NCI-H748 treated with DMSO at 0.1 percent for 48 hours (cell line): ENCODE results near the gene VWA8.

Experiments
- DNase-seq: peaks from one replicate; lab custom pipeline; 2025; lab: John Stamatoyannopoulos, UW

VWA8 gene

DNA sequence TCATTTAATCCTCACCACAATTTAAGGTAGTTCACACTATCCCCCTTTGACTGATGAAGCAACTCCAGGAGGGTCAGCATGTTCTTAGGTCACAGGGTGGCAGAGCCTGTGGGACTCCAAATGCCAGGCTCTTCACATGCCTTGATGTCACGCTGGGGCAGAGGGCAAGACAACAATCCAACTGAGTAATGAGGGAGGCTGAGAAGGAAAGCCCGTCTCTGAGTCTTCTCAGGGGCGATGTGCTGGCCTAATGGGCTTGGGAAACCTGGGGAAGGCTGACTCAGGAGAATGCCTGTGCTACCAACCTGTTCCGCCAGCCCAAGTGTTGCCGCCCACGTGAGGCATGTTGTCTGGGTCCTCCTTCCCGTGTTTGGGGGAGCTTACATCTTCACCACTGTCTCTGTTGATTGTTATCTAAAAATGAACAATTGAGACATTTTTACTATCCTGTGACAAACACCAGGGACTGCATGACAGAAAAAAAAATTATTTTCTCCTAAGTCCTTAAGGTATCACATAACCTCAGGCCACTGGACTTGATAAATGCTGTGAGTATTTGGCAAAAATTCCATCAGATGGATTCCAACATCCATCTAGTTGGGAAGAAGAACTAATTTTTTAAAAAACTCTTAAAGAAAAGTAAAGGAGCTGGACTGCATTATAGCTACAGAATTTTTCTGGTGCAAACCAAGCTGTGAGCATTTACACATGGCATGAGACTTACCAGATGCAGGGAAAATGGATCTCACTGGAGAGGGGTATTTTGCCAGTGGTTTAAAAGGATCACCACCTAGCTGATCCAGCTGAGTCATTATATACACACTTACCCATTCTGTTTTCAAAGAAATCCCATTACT is 346.0 kb downstream of the VWA8 start:
- no peak for DNase-seq

DNA sequence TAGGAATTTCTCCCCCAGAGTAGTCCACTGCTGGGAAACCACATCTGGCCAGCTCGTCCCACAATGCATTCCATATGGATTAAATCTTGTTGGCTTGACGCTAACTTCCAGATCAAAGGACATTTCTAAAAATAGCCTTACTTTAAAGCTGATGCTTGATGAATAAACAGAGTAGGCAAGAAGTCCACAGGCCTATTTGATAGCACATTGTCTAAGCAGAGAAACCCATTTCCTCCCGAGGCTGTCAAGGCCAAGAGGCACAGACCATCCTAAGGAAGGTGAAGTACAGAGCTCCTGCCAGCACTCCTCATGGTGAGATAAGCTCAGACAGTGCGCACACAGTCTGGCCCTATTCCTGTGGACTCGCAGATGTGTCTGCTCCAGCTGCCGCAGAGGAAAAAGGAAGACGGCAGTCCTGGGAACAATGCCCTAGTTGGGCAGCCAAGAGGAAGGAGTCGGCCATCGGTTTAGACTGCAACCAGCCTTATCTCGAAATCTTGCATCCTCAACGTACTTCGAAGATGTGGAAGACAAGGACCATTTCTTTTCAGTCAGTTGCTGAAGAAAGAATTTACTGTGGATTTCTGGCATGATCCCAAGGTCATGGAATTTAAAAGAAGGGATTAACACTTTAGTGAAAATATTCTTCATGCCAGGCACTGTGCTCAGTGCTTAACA is 346.8 kb downstream of the VWA8 start:
- DNase-seq = no peak

DNA sequence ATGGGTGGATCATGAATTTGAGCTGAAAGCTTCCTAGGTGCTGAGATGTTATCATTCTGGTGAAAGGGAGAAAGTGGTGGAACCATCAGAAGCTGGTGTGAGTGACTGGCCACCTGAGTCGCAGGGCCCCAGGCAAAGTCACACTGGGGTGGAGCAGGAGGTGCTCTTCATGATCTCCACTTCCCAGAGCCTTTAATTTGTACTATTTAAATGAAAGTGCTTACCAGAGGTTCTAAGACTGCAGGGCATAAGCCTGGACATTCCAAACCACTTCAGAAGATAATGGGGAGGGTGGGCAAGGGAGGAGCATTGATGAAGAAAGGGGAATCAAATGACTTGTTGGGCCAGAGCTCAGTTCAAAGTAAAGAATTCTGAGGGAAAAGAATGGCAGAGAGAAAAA is 347.4 kb downstream of the VWA8 start:
- no peak for DNase-seq

DNA sequence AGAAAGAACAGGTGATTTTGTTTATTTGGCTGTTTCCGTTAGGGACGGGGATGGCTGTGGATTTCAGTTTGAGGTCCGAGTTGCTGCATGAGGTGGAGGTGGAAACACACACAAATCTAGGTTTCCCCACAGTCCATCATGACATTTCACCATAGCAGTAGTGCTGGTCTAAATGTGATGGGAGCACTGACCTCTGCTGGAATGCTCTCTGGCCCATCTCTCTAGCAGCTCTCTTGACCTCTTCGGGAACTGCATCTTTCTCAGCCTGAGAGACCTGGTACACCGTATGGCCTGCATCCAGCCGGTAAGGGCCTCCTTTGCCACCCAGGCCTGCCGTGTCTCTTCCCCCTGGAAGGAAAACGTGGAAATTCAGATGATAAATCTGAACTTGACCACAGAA is 349.5 kb downstream of the VWA8 start:
- no peak for DNase-seq

DNA sequence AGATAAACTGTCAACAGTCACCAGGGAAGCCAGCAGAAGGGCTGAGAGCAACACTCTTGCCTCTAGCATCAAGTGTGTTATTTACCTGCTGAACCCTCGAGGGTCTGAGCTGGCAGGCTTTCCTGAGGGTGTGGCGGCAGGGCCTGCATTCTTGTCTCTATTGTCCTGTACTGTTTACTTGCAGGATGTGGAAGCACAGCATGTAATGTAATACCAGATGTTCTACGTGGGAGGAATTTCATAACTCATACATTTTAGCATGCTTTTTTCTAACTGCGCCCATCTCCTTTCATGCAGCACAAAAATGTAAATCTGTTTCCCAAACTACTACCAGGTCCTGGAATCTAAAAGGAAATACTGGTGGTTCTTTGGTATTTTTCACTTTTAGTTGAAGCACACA is 350.5 kb downstream of the VWA8 start:
- DNase-seq = peak; percentile 73

DNA sequence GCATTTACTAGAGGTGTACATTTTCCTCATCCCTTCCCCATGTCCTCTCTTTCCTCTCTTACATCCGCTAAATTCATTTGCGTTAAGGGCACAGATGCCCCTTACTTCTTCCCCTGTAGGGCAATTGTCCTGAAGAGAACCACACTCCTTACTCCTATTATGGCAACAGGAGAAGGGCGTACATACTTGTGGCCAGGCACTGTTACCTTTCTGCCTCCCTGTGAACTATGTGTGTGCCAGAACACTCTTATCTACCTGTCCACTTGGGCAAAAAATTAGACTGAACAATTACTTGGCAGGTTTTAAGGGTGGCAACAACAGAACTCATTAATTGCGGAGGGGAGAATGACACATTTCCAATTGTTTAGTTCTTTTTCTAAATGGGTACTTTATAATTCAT is 351.1 kb downstream of the VWA8 start:
- no peak for DNase-seq

DNA sequence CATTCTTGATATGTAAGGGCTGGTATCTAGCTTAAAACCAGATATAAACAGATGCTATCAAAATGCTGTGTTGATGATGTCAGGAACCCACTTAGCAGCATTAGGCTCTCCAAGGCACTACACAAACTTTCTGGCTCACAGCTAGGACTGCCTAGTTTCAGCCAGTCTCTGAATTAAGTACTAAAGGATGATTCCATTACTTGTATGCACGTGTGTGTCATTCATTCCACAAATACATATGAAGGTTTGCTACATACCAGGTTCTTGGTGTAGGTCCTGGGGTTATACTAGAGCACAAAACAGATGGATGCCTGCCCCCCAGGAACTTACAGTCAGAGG is 352.1 kb downstream of the VWA8 start:
- no peak for DNase-seq

DNA sequence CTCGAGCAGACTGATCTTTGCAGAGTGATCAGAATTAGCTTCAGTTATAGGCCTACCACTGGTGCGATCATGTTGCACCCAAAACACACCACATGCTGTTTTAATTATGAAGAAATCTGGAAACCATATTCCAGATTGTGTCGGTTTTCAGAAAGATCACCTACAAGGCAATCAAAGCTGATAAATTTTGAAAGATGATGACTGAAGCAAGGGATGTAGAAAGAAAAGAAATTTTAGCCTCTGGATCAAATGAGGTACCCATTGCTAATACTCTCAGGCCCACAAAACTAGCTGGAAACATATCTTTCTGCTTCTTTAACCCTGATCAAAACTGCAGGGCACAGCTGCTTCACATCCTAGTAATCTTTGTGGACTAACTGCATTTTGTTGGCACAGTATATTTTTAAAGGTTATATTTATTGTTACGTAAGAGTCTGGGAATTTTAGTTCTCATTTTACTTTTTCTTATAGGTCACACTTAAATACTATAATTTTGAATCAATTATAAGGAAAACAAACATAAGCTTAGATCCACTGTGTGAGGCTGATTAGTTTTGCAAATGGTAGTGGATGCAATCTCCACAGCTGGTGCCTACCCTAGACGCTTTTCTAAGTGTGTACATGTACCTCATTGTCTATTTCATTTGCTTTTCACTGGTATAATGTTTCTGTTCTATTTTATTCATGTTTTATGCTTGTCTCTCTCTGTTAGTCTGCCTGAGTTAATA is 352.6 kb downstream of the VWA8 start:
- no peak for DNase-seq

DNA sequence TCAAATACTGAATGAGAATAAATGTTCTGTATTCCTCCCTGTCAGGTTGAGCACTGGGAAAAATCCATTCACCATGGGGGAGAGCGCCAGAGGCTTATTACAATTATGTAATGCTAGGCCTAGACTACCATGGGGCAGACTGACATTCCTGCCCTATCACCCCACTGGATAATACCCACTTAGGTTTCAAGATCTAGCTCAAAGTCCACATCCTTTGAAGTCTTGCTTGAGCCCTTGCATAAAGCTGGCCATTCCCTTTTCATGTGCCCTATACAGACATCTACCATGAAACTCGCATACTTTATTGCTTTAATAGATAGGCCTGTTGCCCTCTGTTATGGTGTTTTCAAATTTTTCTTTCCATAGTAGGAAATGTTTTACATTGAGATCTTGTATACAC is 354.3 kb downstream of the VWA8 start:
- no peak for DNase-seq

DNA sequence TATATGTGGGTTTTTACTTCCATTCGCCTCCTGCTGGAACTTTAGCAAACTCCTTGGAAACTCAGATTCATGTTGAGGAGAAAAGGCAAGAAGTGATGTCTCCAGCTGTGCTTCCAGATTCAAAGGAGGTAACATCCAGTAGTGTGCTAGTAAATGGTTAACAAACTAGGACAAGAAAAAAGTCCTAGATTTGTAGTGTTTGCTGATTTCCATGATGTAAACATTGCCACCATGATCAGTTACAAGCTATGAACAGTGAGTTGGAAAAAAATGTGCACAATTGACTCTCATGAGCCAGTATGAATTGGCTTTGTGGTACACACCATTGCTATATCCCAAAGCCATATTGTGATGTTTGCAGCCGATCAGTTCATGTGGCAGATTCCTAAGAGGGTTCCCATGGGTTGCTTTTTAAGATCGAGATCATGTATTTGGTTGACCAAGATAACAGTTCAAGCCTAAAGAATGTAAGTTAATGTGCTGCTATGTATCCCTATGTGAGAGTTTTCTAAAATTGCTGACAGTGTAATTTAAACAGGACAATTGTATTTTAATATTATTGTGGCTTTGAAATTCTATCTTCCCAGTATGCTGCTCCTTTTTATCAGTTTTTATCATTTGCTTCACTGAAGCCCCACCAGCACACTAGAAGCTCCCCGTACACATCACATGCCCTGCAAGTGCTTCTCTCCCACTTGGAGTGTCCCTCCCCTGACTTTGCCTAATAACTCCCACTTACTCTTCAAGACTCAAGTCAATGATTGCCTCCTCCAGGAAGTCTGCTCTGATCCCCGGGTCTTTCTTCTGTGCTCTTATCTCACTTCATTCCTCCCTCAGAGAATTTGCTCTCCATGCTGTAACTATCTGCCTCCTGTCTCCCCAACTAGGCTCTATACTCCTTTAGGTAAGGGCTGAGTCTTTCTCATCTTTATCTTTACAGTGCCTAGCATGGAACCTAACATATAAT is 355.3 kb downstream of the VWA8 start:
- no peak for DNase-seq

DNA sequence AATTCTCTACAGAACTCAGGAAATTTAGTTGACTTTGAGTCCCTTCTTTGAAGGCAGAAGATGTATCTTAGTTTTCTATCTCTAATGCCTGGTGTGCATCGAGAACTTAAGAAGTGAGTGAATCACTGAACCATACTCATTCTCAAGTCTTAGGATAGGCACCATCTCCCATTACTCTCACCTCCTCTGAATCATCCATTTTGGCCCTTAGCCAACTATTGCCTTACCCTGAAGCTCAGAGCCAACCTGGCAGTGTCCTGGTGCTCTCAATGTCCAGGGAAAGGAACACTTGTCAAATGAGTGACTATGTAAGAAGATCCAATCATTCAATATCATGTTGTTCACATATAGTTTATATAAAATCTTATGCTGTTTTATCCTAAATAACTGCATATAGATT is 357.0 kb downstream of the VWA8 start:
- DNase-seq = no peak

DNA sequence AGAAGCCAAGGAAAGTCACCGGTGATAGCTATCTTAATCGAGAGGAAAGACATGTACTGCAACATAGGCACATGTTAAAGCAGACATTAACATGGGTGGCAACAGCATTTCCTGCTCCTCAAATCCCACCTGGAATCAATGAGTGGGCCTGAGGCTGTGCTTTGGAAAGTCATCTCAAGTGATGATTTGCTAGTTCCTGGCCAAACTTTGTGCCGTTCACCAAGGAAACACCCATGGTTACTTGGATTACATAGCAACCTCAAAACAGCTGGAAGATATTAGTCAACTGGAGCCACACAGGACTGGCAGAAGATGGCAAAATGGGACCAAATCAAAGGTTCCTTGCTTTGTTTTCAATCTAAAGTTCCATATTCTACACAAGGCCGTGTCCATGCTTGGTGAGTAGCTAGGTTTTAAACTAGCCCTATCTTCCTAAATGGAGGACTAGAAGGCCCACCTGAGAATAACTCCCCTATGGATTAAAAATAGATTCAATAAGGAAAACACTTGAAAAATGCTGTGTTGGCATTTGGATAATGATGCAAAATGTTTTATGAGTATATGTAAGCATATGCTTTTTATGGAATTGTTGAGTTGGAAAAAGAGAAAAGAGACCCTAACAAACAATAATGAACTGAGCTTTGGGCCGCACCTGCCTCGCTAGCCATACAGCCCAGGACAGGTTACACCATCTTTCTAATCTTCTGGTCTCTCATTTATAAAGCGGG is 359.0 kb downstream of the VWA8 start:
- DNase-seq = no peak

DNA sequence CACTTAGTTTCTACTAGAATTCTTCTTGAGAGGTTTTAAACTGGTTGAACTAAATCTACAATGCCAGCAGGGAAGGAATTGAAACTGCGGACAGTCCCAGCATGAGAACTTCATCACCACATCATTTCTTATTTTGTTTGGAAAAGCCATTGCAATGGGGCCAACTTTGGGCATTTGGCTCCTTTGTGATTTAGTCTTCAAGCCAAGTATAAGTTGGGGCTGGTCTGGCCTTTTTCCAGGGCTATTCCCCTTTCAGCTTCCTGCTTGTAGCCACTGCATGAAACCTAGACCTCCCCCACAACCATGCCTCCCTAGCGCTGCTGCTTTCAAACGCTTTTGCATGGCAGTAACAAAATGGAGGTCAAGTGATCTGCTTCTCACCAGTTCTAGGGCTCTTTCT is 361.3 kb downstream of the VWA8 start:
- DNase-seq = no peak

DNA sequence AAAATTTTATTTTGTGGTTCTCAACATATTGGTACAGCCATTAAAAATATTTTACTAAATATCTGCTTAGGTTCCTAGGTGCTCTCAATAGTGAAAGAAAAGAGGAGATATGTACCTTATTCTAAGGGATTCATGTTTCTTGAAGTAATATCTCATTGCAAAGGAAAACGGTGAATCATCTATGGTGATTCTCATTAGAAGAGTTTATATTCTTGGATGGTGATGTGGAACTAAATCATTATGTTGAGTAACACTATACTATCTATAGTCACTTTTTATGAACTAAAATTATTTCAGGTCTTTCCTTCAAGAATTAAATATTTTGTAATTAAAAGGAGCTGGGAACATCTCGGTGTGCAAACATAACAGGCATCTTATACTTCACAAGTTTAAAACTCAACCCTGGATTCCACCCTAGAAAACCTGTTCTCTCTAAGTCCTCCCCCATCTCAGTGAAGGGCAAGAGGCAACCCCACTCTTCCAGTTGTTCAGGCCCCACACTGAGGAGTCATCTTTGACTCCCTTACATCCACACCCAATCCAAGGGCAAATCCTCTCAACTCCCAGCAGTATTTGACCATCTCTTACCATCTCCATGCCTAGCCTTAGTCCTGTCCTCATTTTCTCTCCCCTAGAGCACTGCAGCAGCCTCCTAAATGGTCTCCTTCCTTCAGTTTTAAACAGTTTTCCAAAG is 363.4 kb downstream of the VWA8 start:
- no peak for DNase-seq

DNA sequence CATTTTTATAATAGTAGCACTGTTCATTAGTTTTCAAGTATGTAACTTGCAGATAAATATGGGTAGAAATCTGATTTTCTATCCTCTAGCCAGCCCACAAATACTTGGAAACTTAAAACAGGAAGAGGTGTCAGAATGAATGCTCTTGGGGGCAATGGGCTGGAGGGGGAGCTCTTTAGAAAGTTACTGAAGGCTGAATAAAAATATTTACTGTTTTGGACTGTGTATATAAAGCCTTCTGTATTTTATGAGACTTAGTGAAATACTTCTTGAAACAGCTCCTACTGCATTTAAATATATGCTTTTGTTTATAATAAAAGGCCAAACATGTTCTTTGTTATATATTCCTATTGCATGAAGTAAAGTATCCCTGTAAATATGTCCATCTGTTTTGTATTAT is 364.7 kb downstream of the VWA8 start:
- DNase-seq = no peak

DNA sequence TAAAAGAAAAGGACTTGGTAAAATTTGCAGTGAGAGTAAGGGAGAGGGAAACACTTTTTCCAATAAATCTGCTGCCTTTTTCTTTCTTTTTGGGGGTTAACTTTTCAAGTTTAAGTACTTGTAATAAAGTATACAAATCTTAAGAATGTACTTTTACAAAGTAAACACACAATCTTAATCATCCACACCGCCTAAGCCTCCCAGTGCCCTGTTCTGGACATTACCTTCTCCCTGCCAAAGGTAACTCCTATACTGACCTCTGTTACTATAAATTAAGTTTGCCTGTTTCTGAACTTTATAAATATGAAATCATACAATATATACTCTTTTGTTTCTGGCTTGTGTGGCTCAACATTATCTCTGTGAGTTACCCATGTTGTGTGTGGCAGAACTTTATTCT is 365.6 kb downstream of the VWA8 start:
- DNase-seq = no peak

DNA sequence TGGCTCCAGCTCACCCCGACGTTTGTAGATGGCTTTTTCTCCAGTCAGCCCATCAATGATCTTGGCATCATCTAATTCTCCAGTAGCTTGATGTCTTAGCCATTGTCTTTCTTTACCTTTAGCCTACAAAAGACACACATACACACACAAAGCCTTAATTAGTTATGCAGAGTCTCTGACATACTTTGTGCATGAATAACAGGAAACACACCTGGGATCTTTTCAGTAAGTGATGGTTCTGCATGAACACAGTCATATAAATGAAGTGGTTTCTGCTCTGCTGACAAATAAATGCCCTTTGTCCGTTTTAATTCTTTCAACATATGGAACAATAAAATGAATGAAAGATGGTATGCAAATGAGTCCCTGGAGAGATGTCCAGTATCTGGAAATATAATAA is 370.3 kb downstream of the VWA8 start:
- DNase-seq = no peak

DNA sequence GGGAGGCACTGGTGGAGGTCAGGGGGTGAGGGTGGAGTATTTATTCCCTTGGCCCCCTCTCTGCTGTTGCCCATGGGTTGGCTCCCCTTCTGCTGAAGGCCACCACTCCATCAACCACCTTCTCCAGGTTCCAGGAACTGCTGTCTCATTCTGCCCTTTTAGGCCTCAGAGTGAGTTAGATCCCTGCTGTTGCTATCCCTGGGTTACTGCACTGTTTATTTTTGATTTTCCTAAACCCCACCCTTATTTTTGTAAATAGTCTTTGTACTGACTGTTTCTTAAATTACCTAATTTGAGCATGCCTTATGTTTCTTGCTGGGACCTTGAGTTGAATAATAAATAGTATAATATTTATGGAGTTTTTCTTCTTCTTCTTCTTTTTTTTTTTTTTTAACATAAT is 370.8 kb downstream of the VWA8 start:
- no peak for DNase-seq

DNA sequence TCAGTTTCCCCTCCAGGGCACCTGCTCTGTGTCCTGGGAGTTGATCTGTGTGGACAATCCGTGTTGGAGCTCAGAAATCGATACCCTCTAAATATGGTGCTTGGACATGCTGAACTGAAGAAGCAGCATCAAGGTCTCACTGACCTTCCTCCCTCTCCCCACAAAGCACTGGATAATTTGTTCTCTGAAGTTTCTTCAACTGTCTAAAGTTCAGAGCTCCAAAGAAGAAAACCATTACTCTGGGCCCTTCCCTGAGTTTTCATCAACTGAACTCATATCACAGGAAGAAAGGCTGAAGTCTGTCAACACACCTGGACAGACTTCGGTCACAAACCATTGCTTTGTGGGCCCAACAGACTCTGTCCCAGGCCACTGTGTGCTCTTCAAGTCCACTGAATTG is 371.5 kb downstream of the VWA8 start:
- DNase-seq = no peak

DNA sequence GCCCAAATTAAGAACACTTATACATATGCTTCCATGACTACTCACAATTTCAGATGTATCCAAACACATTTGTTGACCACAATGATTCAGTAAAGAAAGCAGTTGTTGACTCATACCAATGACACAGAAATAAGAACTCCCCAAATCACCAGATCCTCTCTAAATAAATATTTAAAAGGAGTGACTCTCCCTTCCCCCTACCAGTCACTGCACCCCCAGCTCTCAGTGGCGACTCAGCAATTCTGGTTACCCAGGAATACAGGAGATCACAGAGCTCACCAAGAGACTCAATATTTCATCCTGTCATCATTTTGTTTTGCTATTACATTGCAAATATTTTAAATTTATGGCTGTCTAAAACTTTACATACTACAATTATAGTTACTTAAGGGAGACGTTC is 372.0 kb downstream of the VWA8 start:
- no peak for DNase-seq

DNA sequence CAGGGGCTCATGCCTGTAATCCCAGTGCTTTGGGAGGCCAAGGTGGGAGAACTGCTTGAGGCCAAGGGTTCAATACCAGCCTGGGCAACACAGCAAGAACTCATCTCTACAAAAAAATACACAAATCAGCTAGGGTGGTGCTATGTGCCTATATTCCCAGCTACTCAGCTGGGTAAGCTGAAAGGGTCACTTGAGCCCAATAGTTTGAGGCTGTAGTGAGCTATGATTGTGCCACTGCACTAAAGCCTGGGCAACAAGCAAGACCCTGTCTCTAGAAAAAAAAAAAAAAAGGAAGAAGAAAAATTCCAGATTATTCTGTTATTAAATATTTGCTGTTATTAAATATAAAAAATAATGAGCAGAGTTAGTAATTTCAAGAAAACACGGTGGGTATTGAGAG is 372.5 kb downstream of the VWA8 start:
- DNase-seq = no peak
